Measurements from ENCODE around the gene ABCA4.
"Not testable (repeated sequence)": the region's sequence is repeated elsewhere in the genome, so short reads cannot be mapped to it uniquely, and the experiment has no call there.

ABCA4 gene

GRCh38 chr1:94004924-94005323, 116.0 kb downstream of the ABCA4 start:
- no peak for DNase-seq (ENCODE audit: low read depth)

- no peak for DNase-seq (ENCODE audit: low read depth)
Observed at GRCh38 chr1:94002046-94002787, 118.7 kb downstream of the ABCA4 start.

- DNase-seq (ENCODE audit: low read depth), result no peak
Observed at GRCh38 chr1:94001397-94002045, 119.4 kb downstream of the ABCA4 start.

- DNase-seq (ENCODE audit: low read depth), result no peak
Observed at GRCh38 chr1:94000510-94001282, 120.3 kb downstream of the ABCA4 start.

- DNase-seq (ENCODE audit: low read depth), result no peak
Observed at GRCh38 chr1:93999840-94000415, 121.0 kb downstream of the ABCA4 start.

GRCh38 chr1:93998532-93998931, 122.4 kb downstream of the ABCA4 start:
- DNase-seq (ENCODE audit: low read depth), result not testable (repeated sequence)

- DNase-seq (ENCODE audit: low read depth), result no peak
Observed at GRCh38 chr1:93997756-93998155, 123.2 kb downstream of the ABCA4 start.

GRCh38 chr1:93995837-93996536, 125.0 kb downstream of the ABCA4 start:
- DNase-seq (ENCODE audit: low read depth), result no peak

GRCh38 chr1:93993731-93994130, 127.2 kb downstream of the ABCA4 start:
- DNase-seq (ENCODE audit: low read depth), result no peak

GRCh38 chr1:93992954-93993353, 128.0 kb downstream of the ABCA4 start:
- no peak for DNase-seq (ENCODE audit: low read depth)

- no peak for DNase-seq (ENCODE audit: low read depth)
Observed at GRCh38 chr1:93992190-93992589, 128.8 kb downstream of the ABCA4 start.

- DNase-seq (ENCODE audit: low read depth), result no peak
Observed at GRCh38 chr1:93991271-93991670, 129.7 kb downstream of the ABCA4 start.

GRCh38 chr1:93990477-93990876, 130.5 kb downstream of the ABCA4 start:
- DNase-seq (ENCODE audit: low read depth), result not testable (repeated sequence)

GRCh38 chr1:93990010-93990409, 130.9 kb downstream of the ABCA4 start:
- no peak for DNase-seq (ENCODE audit: low read depth)

GRCh38 chr1:93989601-93990000, 131.3 kb downstream of the ABCA4 start:
- no peak for DNase-seq (ENCODE audit: low read depth)

GRCh38 chr1:93988634-93989350, 132.2 kb downstream of the ABCA4 start:
- peak; percentile 50 for DNase-seq (ENCODE audit: low read depth)

- DNase-seq (ENCODE audit: low read depth), result no peak
Observed at GRCh38 chr1:93981274-93981667, 139.7 kb downstream of the ABCA4 start.

GRCh38 chr1:93980320-93981273, 140.4 kb downstream of the ABCA4 start:
- no peak for DNase-seq (ENCODE audit: low read depth)

- DNase-seq (ENCODE audit: low read depth), result peak; percentile 71
Observed at GRCh38 chr1:93979718-93980319, 141.1 kb downstream of the ABCA4 start.

Data from GM04504 (cell line).